CD4-positive, alpha-beta T cell treated with Interleukin-6 at 100 ng/mL for 8 hours (primary cell): ENCODE data around the gene PCNX1.
"Not testable (repeated sequence)": the region's sequence is repeated elsewhere in the genome, so short reads cannot be mapped to it uniquely, and the experiment has no call there.

Experiments
- DNase-seq: peaks from one replicate; pipeline ENCODE4 v3.0.0-alpha.2; 2020; ENCODE audit warnings: mixed read lengths, low spot score

PCNX1 gene

DNA sequence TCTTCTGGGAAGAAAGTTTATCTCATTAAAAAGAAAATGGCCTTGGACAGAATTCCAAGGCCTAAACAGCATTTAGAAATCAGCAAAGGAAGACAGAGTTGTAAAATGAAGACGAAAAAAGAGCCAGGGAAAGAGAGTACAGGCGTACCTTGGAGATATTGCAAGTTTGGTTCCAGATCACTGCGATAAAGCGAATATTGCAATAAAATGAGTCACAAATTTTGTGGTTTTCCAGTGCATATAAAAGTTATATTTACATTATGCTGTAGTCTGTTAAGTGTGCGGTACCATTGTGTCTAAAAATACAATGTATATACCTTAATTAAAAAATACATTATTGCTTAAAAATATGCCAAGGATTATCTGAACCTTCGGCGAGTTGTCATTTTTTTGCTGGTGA, 9.0 kb downstream of the PCNX1 start:
- DNase-seq, result no peak

GRCh38 chr14:70916799-70917198, 9.5 kb downstream of the PCNX1 start:
- DNase-seq, result no peak

GRCh38 chr14:70917633-70918032, 10.4 kb downstream of the PCNX1 start:
- DNase-seq, result no peak

GRCh38 chr14:70919774-70920173, 12.5 kb downstream of the PCNX1 start:
- peak; percentile 29 for DNase-seq

- no peak for DNase-seq
Measured at GRCh38 chr14:70920608-70921007, 13.3 kb downstream of the PCNX1 start.

DNA sequence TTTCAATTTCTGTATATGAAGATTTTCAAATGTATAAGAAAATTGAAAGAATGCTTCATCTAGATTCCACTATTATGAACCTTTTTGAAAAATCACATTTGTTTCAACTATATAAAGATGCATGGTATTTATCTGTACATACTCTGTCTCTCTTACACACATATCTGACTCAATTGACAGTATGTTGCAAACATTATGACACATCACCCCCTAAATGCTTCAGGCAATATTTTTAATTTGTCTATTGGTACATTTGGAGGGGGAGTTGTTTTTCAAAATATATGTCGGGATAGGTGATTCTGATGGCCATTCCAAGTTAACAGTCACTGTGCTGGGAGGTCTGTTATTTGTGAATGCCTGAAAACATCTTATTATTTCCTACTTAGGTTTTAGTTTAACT, 14.4 kb downstream of the PCNX1 start:
- no peak for DNase-seq

DNA sequence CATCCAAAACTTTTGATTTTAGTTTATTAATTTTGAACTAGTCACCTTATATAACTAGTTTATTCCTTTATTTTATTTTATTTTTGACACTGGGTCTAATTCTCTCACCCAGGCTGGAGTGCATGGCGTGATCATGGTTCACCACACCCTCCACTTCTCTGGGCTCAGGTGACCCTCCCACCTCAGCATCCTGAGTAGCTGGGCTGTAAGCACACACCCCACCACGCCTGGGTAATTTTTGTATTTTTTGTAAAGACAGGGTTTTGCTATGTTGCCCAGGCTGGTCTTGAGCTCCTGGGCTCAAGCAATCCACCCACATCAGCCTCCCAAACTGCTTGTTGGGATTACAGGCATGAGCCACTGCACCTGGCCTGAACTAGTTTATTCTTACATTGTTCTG, 17.3 kb downstream of the PCNX1 start:
- no peak for DNase-seq

GRCh38 chr14:70926235-70926830, 19.1 kb downstream of the PCNX1 start:
- no peak for DNase-seq

DNA sequence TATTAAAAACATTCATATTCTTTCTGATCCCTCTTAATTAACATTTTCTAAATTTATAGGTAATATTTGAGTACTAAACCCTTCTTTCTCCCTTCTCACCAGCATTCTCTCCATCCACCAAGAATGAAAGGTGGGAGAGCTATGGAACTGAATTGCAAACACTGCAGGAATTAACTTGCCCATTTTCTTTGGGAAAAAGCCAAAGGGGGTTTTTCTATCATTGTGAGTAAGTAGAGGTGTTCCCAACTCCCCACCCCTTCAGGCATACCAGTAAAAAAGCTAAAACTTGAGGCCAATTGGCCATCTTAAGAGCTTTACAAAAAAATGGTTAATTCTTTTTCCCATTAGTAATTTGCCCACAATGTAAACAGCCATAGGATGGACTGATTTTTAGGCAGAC, 23.7 kb downstream of the PCNX1 start:
- DNase-seq, result no peak

DNA sequence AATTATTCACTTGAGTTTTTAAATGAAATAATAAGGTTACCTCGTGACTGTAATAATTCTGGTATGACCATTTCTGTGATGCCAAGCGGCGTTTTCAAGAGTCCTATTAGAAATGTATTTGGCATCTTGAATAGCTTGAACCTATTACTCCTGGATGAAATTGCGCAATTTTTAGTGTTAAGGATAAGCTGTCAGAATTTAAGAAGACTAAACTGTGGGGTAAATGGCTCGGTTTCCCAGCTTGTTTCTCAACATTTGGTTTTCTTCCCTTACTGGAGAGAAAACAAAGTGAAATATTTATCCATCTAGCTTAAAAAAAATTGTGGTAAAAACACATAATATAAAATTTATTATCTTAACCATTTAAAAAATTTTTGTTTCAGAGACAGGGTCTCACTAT, 26.8 kb downstream of the PCNX1 start:
- DNase-seq, result no peak

GRCh38 chr14:70934502-70935134, 27.4 kb downstream of the PCNX1 start:
- DNase-seq, result peak; percentile 37

GRCh38 chr14:70935135-70935534, 27.9 kb downstream of the PCNX1 start:
- DNase-seq, result no peak

DNA sequence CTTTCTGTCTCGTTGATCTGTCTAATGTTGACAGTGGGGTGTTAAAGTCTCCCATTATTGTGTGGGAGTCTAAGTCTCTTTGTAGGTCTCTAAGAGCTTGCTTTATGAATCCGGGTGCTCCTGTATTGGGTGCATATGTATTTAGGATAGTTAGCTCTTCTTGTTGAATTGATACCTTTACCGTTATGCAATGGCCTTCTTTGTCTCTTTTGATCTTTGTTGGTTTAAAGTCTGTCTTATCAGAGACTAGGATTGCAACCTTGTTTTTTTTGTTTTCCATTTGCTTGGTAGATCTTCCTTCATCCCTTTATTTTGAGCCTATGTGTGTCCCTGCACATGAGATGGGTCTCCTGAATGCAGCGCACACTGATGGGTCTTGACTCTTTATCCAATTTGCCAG, 32.4 kb downstream of the PCNX1 start:
- not testable (repeated sequence) for DNase-seq

DNA sequence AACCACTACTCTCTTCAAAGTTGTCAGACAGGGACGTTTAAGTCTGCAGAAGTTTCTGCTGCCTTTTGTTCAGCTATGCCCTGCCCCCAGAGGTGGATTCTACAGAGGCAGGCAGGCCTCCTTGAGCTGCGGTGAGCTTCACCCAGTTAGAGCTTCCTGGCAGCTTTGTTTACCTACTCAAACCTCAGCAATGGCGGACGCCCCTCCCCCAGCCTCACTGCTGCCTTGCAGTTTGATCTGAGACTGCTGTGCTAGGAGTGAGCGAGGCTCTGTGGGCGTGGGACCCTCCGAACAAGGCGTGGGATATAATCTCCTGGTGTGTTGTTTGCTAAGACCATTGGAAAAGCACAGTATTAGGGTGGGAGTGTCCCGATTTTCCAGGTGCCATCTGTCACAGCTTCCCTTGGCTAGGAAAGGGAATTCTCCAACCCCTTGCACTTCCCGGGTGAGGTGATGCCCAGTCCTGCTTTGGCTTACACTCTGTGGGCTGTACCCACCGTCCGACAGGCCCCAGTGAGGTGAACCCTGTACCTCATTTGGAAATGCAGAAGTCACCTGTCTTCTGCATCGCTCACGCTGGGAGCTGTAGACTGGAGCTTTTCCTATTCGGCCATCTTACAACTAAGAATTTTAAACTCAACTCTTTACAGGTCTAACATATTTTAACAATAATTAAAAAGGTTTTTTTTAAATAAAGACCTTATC, 34.5 kb downstream of the PCNX1 start:
- peak; percentile 79 for DNase-seq

DNA sequence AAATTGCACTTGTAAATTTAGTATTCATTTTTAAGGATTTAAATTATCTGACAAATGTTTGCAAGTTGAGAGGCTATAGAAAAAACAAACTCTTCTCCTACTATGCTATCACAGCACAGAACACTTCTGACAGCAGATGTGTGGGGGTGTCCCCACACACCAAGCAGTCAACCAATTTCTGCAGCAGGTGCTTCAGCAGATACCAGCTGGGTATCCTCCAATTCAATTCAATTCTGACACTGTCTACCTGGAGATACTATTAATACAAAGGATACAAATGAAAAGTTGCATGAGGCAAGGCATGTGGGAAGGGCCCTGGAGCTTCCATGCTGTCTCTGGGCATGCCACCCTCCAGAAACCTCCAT, 35.1 kb downstream of the PCNX1 start:
- no peak for DNase-seq

- not testable (repeated sequence) for DNase-seq
Measured at GRCh38 chr14:70942721-70943120, 35.5 kb downstream of the PCNX1 start.

GRCh38 chr14:70943838-70944237, 36.6 kb downstream of the PCNX1 start:
- DNase-seq, result no peak

DNA sequence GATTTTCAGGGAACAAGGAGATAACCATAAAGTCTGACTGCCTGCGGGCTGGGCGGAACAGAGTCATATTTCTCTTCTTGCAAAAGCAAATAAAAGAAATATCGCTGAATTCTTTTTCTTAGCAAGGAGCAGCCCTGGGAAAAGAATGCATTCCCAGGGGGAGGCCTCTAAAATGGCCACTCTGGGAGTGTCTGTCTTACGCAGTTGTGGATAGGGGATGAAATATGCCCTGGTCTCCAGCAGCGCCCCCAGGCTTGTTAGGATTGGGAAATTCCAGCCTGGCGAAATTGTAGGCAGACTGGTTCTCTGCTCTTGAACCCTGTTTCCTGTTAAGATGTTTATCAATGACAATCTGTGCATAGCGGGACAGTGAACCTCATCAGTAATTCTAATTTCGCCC, 40.5 kb downstream of the PCNX1 start:
- no peak for DNase-seq

- DNase-seq, result no peak
Measured at GRCh38 chr14:70952485-70952884, 45.2 kb downstream of the PCNX1 start.

DNA sequence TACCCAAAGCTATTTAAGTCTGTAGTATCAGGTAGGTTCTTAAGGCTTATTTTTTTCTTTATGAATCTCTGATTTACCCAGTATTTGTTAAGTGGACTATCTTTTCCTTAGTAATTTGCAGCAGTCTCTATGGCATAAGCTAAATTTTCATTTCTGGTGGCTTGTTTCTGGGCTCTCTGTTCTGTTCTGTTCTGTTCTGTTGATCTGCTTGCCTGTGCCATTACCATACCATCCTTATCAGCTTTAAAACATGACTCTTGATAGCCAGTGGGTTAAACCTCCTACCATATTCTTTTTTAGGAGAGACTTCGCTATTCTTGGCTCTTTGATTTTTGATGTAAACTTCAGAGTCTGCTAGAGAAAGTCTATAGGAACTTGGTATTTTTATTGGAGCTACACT, 46.8 kb downstream of the PCNX1 start:
- DNase-seq, result no peak

- peak; percentile 54 for DNase-seq
Measured at GRCh38 chr14:70955543-70956480, 48.6 kb downstream of the PCNX1 start.

DNA sequence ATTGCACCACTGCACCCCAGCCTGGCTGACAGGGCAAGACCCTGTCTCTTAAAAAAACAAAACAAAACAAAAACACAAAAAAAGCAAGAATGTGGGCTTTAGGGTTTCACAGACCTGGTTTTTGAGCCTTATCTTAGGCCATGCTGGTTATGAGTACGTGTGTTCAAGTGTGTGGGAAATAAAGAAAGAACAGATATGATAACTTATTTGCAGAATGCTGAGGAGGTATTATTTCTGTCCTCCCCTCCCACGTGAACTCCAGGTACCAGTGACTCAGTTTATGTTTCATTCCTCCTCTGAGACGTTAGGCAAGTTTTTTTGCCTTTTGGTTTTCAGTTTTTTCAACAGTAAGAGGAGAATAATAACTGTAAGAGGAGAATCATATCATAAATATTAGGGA, 49.3 kb downstream of the PCNX1 start:
- no peak for DNase-seq

GRCh38 chr14:70957710-70958109, 50.5 kb downstream of the PCNX1 start:
- DNase-seq, result no peak
